GM12878 (cell line): ENCODE measurements around the gene ARVCF. TPM values are rescaled to one million over a fixed set of nuclear protein-coding genes. Genes with fewer than 3 reads are reported as not detected.

ENCODE experiments used
- ATAC-seq: fragments of 200-7000 bp; cut with Tn5 transposase; 3 replicates; pipeline ENCODE4 v1.9.1; 2020; ENCODE audit warnings: mild to moderate bottlenecking, moderate library complexity
- BruUV-seq: library from RNA; stranded (reverse); fragments of 400-500 nt; replicated peaks from 2 replicates; lab custom pipeline; 2021; lab: Mats Ljungman, UMichigan
- CTCF ChIA-PET: fragments of 300-600 bp; sonication (Branson Sonifier 250); formaldehyde crosslinking; extraction: SDS; loops from one replicate; lab custom pipeline; 2021; ENCODE audit warnings: inconsistent platforms; lab: Yijun Ruan, JAX
- POLR2A ChIA-PET: fragments of 350-600 bp; formaldehyde crosslinking; extraction: SDS; loops from one replicate; lab custom pipeline; 2021; ENCODE audit warnings: inconsistent platforms; lab: Charles Lee
- RAD21 ChIA-PET: fragments of 300-600 bp; sonication (Branson Sonifier 250); formaldehyde crosslinking; loops from one replicate; lab custom pipeline; 2023; ENCODE audit warnings: antibody characterized with exemption; ENCODE audit not compliant: unreplicated experiment; lab: Charles Lee
- SMC1A ChIA-PET: fragments of 300-600 bp; sonication (Branson Sonifier 250); formaldehyde crosslinking; loops from one replicate; lab custom pipeline; 2023; ENCODE audit not compliant: unreplicated experiment, uncharacterized antibody; lab: Charles Lee
- DNase-seq: peaks from one replicate; pipeline ENCODE4 v3.0.0-alpha.2; 2011; ENCODE audit warnings: low read depth, low spot score
- FAIRE-seq: peaks from 3 replicates; lab custom pipeline; 2011; peaks lifted over from hg19 to GRCh38; lab: Jason Lieb, UNC
- H2AFZ ChIP-seq: 2 replicates; pipeline ENCODE4 v1.6.0; 2011; ENCODE audit warnings: low read depth, low read length, control low read depth; ENCODE audit not compliant: control insufficient read depth
- H3K27ac ChIP-seq: 2 replicates; pipeline ENCODE4 v1.5.1; 2011; ENCODE audit warnings: control low read depth; ENCODE audit not compliant: control insufficient read depth, insufficient read depth
- H3K27me3 ChIP-seq, 2 experiments: replicated peaks in 1 of 2; 2 replicates each; pipeline versions ENCODE4 v1.6.0 to v1.6.1; 2011; ENCODE audit warnings: low read length in 1 of 2; ENCODE audit not compliant: control insufficient read depth in 2 of 2, insufficient read depth in 2 of 2
- H3K36me3 ChIP-seq, 2 experiments: 2 replicates each; pipeline ENCODE4 v1.5.1; 2011; ENCODE audit warnings: low read length in 1 of 2; ENCODE audit not compliant: control insufficient read depth in 2 of 2, insufficient read depth in 2 of 2
- H3K4me1 ChIP-seq: 2 replicates; pipeline ENCODE4 v1.6.1; 2011; ENCODE audit warnings: mild to moderate bottlenecking, low read length, moderate library complexity, mixed read lengths; ENCODE audit not compliant: control insufficient read depth, insufficient read depth
- H3K4me2 ChIP-seq: 2 replicates; pipeline ENCODE4 v1.6.0; 2011; ENCODE audit warnings: control low read depth; ENCODE audit not compliant: control insufficient read depth, insufficient read depth
- H3K4me3 ChIP-seq: fragments of 200-600 bp; sonication (generic); 2 replicates; pipeline ENCODE4 v1.5.1; 2016
- H3K79me2 ChIP-seq: 2 replicates; pipeline ENCODE4 v1.6.0; 2011; ENCODE audit warnings: low read length; ENCODE audit not compliant: control insufficient read depth, insufficient read depth
- H3K9ac ChIP-seq: 2 replicates; pipeline ENCODE4 v1.8.0; 2011; ENCODE audit warnings: low read length, control low read depth, mixed read lengths; ENCODE audit not compliant: control insufficient read depth, insufficient read depth
- H3K9me3 ChIP-seq: replicated peaks from 3 replicates; pipeline ENCODE4 v1.5.1; 2011; ENCODE audit warnings: mild to moderate bottlenecking, low read length; ENCODE audit not compliant: control insufficient read depth, insufficient read depth
- H4K20me1 ChIP-seq: 2 replicates; pipeline ENCODE4 v1.6.0; 2011; ENCODE audit not compliant: control insufficient read depth, insufficient read depth
- BACH1 ChIP-seq: fragments of 450-650 bp; IDR thresholded peaks from 2 replicates; pipeline ENCODE4 v1.6.1; 2017; ENCODE audit warnings: mild to moderate bottlenecking, borderline replicate concordance
- BCL11A ChIP-seq: IDR thresholded peaks from 2 replicates; pipeline ENCODE4 v1.6.1; 2011; ENCODE audit warnings: low read depth, low read length
- CEBPZ ChIP-seq: fragments of 150-350 bp; IDR thresholded peaks from 2 replicates; pipeline ENCODE4 v1.6.1; 2016; ENCODE audit warnings: low read depth, low read length
- E2F4 ChIP-seq: IDR thresholded peaks from 2 replicates; pipeline ENCODE4 v1.6.1; 2012; ENCODE audit warnings: low read depth, low read length, improper control_type of control experiment
- IRF3 ChIP-seq: fragments of 450-650 bp; IDR thresholded peaks from 2 replicates; pipeline ENCODE4 v1.6.1; 2014; ENCODE audit warnings: mild to moderate bottlenecking
- NFYA ChIP-seq: IDR thresholded peaks from 2 replicates; pipeline ENCODE4 v1.6.1; 2011; ENCODE audit warnings: low read depth, mild to moderate bottlenecking, low read length, improper control_type of control experiment, borderline replicate concordance
- PAX5 ChIP-seq: IDR thresholded peaks from 2 replicates; pipeline ENCODE4 v1.6.1; 2011; ENCODE audit warnings: low read depth, low read length, borderline replicate concordance
- PAX8 ChIP-seq: fragments of 450-650 bp; IDR thresholded peaks from 2 replicates; pipeline ENCODE4 v1.6.1; 2017; ENCODE audit warnings: mild to moderate bottlenecking, moderate library complexity
- POLR2AphosphoS2 ChIP-seq: IDR thresholded peaks from 2 replicates; pipeline ENCODE4 v1.6.1; 2011; ENCODE audit warnings: low read depth, mild to moderate bottlenecking, low read length, improper control_type of control experiment, moderate library complexity
- RB1 ChIP-seq: fragments of 450-650 bp; formaldehyde crosslinking; IDR thresholded peaks from 2 replicates; pipeline ENCODE4 v1.6.1; 2017; ENCODE audit warnings: mild to moderate bottlenecking, borderline replicate concordance
- SMC3 ChIP-seq: IDR thresholded peaks from 2 replicates; pipeline ENCODE4 v1.6.1; 2011; ENCODE audit warnings: low read length, improper control_type of control experiment, borderline replicate concordance
- ZNF592 ChIP-seq: fragments of 450-650 bp; IDR thresholded peaks from 2 replicates; pipeline ENCODE4 v1.6.1; 2017; ENCODE audit warnings: mild to moderate bottlenecking, moderate library complexity
- WGBS: methylation state at CpG from one replicate; pipeline ENCODE4 v1.1.6; 2016; ENCODE audit warnings: low lambda C conversion rate; ENCODE audit not compliant: insufficient replicate concordance, insufficient coverage; ENCODE audit errors: missing lambda C conversion rate; 5-methylcytosine and 5-hydroxymethylcytosine counted together
- in situ Hi-C: fragments of 300-500 bp; cut with MboI; formaldehyde crosslinking; loops from 9 replicates; pipeline ENCODE4 v1.14.3; 2018; ENCODE audit warnings: mixed read lengths
- intact Hi-C: fragments of 100-400 bp; cut with micrococcal nuclease; formaldehyde crosslinking; loops from one replicate; pipeline ENCODE4 v1.14.2; 2022; ENCODE audit not compliant: unreplicated experiment
- polyA plus RNA-seq, 11 experiments: library from polyadenylated mRNA; depleted of rRNA in 4 of 11; unstranded in 6 of 11; stranded (reverse) in 5 of 11; fragments of >200 nt; fragmentation: Nextera tagmentation in 4 of 11; fragmentation: Illumina TruSeq in 1 of 11; extraction: Ambion mirVana in 4 of 11; extraction: Trizol in 1 of 11; gene quantifications; 1 replicate in 1 of 11; 2 replicates in 10 of 11; pipeline versions ENCODE4 v1.2.1 to v1.2.3, GENCODE V29; 2011 to 2016; ENCODE audit warnings: inconsistent platforms in 2 of 11, missing spikeins in 2 of 11, low read depth in 1 of 11
- total RNA-seq, 4 experiments: library from RNA; depleted of rRNA in 3 of 4; stranded (reverse); fragments of >200 nt in 3 of 4; fragmentation: Illumina TruSeq in 1 of 4; extraction: Trizol in 1 of 4; gene quantifications; 2 replicates each; pipeline versions ENCODE4 v1.2.1 to v1.2.3, GENCODE V29; 2013 to 2021

Gene ARVCF
- total and polyA plus RNA-seq, 10 of the 15 experiments (the other 5 are each of a cell fraction or from before 2014, with no cell fraction given), result 0.13 to 1.9 (median 1.0) TPM; not detected in 2

GRCh38 chr22:20064140-20064480, 47.5 kb upstream of the ARVCF start (continued):
- TF ChIP-seq IRF3 (no peak), POLR2AphosphoS2 (no peak), PAX8 (no peak), BACH1 (no peak), NFYA (no peak), CEBPZ (no peak)

GRCh38 chr22:20063271-20064139, 46.9 kb upstream of the ARVCF start:
- ChIA-PET RAD21 (no interaction called here), SMC1A (no interaction called here), POLR2A (no interaction called here), CTCF (no interaction called here)
- 95% methylated on average over 27 of the region's 27 CpGs for WGBS
- FAIRE-seq (no peak), DNase-seq (no peak), ATAC-seq (no peak)
- Histone ChIP-seq H3K27me3 (no peaks in the 10 kb centered on the region), H3K36me3 (peaks cover 0 to 7% of the 10 kb centered on the region in 2 experiments; a peak in 3 of 4 replicates), H2AFZ (no peak overlapping the region), H3K4me3 (no peak overlapping the region), H3K9ac (no peak overlapping the region), H3K4me2 (no peak overlapping the region), H3K79me2 (no peaks in the 10 kb centered on the region), H4K20me1 (no peaks in the 10 kb centered on the region), H3K27ac (no peak overlapping the region), H3K9me3 (no peaks in the 10 kb centered on the region), H3K4me1 (no peaks in the 10 kb centered on the region)
- in situ Hi-C loops (no loop called here), intact Hi-C loops (no loop called here)
- no TSS peak for BruUV-seq
- TF ChIP-seq BACH1, result no peak
- no peak for TF ChIP-seq E2F4
- TF ChIP-seq NFYA, result no peak
- no peak for TF ChIP-seq RB1
- no peak for TF ChIP-seq ZNF592
- no peak for TF ChIP-seq PAX5
- no peak for TF ChIP-seq BCL11A
- no peak for TF ChIP-seq SMC3
